NCI-H1048 (cell line): ENCODE data around the gene STK10.

Experiments used
- DNase-seq: peaks from one replicate; lab custom pipeline; 2025; lab: John Stamatoyannopoulos, UW

STK10 gene

GRCh38 chr5:172188893-172189692 is 1.1 kb upstream of the STK10 start:
- no peak for DNase-seq

- DNase-seq, result no peak
Measured at GRCh38 chr5:172187118-172188032, 649 bp downstream of the STK10 start.

DNA sequence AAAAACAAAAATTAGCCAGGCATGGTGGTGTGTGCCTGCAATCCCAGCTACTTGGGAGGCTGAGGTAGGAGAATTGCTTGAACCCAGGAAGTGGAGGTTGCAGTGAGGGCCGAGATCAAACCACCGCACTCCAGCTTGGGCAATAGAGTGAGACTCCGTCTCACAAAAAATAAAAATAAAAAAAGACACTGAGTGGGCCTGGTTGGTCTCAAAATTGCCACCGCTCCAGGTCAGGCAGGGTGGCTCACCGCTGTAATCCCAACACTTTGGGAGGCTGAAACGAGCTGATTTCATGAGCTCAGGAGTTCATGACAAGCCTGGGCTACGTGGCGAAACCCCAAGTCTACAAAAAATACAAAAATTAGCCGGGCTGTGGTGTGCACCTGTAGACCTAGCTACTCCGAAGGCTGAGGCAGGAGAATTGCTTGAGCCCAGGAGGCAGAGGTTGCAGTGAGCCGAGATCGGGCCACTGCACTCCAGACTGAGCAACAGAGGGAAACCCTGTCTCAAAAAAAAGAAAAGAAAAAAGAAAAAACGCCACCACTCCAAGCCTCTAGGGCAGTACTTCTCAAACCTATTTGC is 1.8 kb downstream of the STK10 start:
- no peak for DNase-seq

DNA sequence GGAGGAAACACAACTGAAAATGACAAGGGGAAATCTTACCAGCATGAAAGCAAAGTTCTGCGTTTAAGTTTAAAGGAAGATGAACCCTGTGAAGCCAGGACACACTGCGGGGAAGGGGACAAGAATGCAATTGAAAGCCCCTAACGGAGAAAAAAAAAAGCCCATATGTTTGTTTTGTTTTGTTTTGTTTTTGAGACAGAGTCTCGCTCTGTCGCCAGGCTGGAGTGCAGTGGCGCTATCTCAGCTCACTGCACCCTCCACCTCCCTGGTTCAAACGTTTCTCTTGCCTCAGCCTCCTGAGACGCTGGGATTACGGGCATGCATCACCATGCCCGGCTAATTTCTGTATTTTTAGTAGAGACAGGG is 2.9 kb downstream of the STK10 start:
- DNase-seq, result no peak

DNA sequence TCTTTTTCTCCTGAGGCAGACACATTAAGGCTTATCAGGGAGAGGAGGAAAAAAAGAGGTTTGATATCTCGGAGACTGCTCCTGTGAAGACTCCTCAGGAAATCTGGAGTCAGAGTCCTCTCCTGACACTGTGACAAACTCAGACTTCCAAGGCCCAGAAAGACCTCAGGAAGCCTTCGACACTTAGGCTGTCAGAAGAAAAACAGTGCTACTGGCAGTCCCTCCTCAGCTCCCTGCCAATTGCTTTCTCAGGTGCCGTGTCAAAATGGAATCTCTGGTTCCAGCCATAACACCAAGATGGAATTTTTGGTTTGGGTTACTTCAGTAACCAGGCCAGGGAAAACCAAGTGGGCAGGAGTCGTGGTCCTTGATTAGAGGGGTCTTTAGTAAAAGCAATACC is 4.1 kb downstream of the STK10 start:
- DNase-seq, result no peak

GRCh38 chr5:172182291-172182690 is 5.7 kb downstream of the STK10 start:
- no peak for DNase-seq

GRCh38 chr5:172180936-172181335 is 7.1 kb downstream of the STK10 start:
- DNase-seq, result no peak

GRCh38 chr5:172178991-172179989 is 8.7 kb downstream of the STK10 start:
- DNase-seq, result no peak

- DNase-seq, result no peak
Measured at GRCh38 chr5:172178301-172178987, 9.6 kb downstream of the STK10 start.

DNA sequence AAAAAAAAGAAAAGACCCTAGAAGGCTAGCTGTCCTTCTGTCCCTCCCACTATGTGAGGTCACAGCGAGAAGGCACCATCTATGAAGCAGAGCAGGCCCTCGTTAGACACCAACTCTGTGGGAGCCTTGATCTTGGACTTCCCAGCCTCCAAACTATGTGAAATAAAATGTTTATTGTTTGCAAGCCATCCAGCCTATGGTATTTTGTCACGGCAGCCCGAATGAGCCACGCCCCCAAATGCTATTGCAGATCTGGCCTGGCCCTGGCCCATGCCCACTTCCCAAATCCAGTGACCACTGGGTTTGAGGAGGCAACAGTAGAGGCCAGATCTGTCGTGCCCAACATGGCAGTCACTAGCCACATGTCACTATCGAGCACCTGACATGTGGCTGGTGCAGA is 10.8 kb downstream of the STK10 start:
- no peak for DNase-seq

DNA sequence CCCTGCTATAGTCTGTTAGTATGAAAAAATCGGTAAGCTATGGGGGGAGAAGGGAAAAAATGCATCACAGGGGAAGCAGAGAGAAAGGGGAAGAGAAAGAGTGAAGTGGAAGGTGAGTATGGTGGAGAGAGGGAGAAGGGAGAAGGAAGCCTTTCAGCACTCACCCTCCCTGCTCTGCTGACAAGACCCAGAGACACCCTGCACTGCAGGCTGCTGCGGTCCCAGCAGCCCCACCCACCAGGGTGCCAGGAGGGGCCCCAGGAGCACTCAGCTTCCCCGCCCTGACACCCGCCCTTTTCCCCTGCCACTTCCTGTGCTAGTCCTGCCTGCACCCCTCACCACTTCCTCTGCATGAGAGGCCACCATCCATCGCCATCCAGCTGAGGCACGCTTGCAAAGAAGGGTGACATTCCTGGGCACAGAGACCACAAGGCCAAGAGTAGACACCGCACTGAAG is 12.7 kb downstream of the STK10 start:
- no peak for DNase-seq

- DNase-seq, result no peak
Measured at GRCh38 chr5:172173564-172174153, 14.4 kb downstream of the STK10 start.

DNA sequence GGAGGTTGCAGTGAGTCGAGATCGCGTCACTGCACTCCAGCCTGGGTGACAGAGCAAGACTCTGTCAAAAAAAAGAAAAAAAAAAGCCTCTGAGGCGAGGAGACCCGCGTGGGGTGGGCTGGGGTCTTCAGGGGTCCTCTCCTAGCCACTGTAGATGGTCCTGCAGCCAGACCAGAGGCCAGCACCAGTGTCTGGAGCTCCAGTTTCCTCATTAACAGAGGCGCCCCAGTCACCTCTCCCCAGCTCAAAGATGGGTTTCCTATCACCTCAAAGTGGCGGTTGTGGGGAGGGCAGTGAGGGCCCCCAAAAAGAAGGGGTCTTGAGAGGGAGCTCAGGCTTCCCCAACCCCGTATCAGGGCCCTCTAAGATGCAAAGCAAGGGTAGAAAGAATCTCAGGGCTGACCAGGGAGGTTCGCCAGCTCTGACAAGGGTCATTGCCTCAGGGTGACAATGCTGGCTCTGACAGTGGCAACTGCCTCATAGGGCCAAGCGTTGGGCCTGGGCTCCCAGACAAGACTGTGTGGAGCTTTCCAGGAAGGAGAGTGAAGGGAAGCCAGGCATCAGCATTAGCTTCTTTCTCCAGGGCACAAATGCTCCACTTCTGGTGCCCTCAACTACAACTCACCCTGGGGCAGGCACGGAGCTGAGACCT is 15.0 kb downstream of the STK10 start:
- no peak for DNase-seq

DNA sequence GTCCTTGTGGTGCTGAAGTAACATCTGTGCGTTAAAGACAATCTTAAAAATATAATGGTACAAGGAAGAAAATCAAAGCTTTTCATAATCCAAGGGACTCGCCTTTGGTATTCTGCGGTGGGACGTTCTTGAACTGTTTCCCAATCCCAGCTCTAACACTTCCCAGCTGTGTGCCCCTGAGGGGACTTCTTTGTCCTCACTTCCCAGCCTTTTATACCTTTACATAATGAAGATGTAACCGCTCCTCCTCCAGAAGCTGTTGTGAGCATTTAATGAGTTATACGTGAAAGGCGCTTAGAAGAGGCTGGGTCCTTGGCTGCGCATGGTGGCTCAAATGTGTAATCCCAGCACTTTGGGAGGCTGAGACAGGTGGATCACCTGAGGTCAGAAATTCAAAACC is 16.9 kb downstream of the STK10 start:
- DNase-seq, result no peak

DNA sequence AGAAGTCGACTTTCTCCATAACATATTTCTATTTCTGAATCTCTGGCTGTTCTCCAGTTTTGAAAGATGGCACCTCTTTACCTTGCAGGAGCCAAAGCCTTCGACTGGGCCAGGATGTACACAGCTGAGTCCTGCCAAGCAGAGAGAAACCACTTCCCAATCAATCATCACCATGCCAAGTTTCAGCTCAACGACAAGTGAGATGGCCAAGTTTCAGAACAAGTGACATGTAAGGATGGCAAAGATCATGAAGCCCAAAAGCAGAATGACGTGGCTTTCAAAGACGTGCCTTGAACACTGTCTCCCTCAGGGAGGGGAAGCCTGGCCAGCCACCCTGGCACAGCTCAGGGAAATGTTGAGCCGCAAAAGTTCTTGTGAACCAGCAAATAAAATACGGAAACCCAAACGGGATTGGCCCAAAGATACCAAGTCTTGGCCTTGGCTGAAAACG is 17.7 kb downstream of the STK10 start:
- no peak for DNase-seq

GRCh38 chr5:172169216-172169615 is 18.8 kb downstream of the STK10 start:
- no peak for DNase-seq

DNA sequence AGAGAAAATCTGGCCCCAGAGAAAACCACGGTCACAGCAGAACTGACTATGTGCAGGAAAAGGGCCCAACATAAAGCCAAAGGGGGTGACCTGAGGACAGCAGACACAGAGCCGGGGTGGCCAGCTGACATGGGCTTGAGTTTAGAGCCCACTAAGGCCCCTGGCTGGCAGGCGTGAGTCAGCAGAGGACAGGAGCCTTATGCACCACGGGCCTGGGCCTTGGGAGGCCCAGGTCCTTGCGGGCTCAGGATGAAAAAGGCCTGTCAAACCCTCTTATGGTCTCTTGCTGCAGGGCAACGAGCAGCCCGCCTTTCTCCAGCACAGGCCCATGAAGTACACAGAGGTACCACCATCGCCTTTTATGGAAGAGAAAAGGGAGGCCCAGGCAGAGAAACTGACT is 19.7 kb downstream of the STK10 start:
- DNase-seq, result no peak

- no peak for DNase-seq
Measured at GRCh38 chr5:172167895-172168294, 20.1 kb downstream of the STK10 start.

DNA sequence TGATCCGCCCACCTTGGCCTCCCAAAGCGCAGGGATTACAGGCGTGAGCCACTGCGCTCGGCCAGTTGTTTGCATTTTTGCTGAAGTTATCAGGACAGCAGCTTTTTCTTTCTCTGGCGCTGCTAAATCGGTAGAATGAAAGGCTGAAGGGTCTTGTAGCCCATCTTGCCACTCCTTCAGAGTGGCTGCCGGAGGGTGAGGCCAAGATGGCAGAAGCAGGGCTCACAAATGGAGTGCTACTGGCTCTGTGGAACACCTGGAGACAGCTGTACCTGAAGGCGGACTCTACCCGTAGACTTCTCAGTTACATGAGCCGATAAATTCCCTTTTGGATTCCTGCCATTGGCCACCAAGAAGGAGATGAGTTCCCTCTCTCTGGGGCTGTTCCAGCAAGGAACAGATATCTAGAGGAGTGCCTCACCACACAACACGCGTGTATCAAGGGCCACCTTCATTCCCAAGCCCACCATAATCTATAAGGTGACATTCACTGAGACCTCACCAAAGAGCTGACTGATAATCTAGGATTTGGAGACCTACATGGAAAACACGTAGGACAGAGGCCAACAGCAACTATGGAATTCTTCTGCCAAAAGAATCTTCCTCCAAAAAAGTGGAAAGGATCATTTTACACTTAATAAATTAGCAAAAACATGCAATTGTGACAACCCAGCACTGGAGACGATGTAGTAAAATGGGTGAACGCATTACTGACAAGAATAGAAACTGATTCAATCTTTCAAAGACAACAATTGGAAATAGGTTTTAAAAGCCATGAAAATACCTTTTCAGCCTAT is 21.8 kb downstream of the STK10 start:
- no peak for DNase-seq
